HG03039 (cell line): ENCODE data around the gene CCDC57.
A peak's percentile ranks its signal among the peaks of the same experiment; 100 is the strongest.

ENCODE experiments used
- ATAC-seq: cut with Tn5 transposase; IDR thresholded peaks from one replicate; pipeline ENCODE4 v1.9.1; 2021; ENCODE audit warnings: mild to moderate bottlenecking, moderate library complexity; ENCODE audit not compliant: unreplicated experiment

Gene CCDC57

DNA sequence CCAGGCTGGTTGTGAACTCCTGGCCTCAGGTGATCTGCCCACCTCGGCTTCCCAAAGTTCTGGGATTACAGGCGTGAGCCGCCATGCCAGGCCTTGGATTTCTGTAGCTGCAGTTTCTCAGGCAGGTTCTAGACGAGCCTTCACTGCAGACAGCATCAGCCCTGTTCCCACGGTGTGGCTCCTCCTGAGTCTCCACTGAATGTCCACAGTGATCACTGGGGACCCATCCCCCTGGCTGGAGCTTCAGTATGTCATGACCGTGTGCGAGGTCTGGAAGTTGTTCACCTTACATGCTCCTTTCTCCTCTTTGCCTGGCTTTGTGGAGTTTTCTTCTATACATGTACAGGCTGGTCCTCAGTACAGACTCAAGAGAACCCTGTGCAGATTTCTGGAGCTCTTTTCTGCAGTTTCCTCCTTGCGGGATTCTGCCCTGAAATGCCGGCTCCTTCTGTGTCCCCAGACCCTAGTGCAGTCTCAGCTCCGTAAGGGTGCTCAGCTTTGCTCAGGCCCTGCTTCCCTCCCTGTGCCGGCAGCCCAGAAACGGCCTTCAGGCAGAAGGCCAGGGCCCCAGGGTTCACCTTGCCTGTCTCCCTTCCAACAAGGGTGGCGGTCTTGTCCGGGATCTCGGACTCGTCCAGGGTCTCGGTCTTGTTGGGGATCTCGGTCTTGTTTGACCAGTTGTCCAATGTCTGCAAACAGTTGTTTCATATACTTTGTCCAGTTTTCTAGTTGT lies 100.3 kb downstream of the CCDC57 start:
- ATAC-seq: no peak

- no peak for ATAC-seq
Measured at GRCh38 chr17:82110298-82110697, 102.3 kb downstream of the CCDC57 start.

GRCh38 chr17:82108961-82109475 lies 103.6 kb downstream of the CCDC57 start:
- no peak for ATAC-seq

GRCh38 chr17:82108496-82108945 lies 104.1 kb downstream of the CCDC57 start:
- ATAC-seq: no peak

DNA sequence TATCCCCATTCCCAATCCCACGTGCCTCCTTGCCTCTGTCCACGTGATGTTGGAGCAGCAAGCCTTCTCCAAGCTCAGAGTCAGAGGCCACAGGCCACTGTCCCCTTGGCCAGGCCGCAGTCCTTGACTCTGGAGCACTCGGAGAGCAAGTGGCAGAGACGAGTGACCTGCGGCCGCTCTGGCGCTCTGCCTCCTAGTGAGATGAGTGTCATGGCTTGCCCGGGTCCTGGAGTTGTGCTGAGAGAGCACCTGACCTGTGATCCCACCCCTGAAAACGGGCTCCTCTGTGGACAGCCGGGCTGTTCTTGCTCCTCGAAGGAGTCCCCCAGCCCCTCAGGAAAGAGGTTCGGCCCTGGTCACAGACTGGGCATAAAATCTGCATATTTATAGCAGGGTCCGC lies 104.6 kb downstream of the CCDC57 start:
- no peak for ATAC-seq

DNA sequence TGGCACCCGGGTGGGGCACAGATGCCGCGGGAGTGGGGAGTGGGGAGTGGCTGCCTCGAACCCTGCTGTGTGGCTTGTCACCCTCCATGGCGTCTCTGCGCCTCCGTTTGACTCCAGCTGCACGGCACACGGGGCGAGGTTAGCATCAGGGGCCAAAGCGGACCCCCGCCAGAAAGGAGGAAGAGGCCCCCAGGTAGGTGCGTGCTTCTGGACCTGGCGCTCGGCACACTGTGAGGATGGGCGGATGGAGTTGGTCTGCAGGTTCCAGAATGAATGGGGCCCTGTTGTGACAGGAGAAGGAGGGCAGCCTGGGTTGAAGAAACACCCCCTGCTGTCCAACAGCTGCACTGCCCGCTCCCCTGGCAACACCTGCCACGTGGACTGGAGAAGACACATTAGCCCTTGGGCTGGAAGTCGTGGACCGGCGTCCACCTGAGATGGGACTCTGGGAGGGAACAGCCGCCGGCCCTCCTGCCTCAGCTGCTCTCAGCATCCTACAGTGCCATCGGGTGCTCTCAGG lies 105.2 kb downstream of the CCDC57 start:
- no peak for ATAC-seq

DNA sequence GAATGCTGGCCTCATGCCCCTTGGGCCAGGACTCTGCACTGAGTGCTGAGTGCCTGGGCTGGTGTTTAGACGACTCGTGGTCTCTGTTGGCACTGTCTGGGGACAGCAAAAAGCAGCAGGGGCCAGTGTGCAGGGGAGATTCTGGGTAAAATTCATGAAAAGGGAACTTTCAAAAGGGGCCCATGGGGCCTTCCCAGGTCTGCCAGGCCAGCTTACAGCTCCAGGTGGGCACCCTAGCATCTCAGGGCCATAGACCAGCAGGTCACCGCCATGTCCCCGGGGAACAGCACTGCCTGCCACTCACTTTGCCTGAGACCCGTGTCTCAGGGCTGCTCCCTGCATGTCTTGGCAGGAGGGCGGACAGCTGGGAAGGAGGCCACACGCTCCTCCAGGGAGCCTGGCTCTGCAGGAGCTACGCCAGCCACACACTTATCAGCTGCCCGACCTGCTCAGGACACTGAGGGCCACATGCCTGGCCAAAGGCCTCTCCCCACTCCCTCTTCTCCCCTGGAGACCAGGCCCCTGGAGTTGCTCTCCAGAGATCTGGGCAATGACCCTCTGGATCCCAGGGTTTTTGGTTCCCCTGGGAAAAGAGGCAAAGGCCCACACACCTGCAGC lies 105.8 kb downstream of the CCDC57 start:
- no peak for ATAC-seq

GRCh38 chr17:82105882-82106687 lies 106.6 kb downstream of the CCDC57 start:
- peak; percentile 53 for ATAC-seq

- no peak for ATAC-seq
Measured at GRCh38 chr17:82105417-82105881, 107.2 kb downstream of the CCDC57 start.

GRCh38 chr17:82104797-82105416 lies 107.7 kb downstream of the CCDC57 start:
- no peak for ATAC-seq

DNA sequence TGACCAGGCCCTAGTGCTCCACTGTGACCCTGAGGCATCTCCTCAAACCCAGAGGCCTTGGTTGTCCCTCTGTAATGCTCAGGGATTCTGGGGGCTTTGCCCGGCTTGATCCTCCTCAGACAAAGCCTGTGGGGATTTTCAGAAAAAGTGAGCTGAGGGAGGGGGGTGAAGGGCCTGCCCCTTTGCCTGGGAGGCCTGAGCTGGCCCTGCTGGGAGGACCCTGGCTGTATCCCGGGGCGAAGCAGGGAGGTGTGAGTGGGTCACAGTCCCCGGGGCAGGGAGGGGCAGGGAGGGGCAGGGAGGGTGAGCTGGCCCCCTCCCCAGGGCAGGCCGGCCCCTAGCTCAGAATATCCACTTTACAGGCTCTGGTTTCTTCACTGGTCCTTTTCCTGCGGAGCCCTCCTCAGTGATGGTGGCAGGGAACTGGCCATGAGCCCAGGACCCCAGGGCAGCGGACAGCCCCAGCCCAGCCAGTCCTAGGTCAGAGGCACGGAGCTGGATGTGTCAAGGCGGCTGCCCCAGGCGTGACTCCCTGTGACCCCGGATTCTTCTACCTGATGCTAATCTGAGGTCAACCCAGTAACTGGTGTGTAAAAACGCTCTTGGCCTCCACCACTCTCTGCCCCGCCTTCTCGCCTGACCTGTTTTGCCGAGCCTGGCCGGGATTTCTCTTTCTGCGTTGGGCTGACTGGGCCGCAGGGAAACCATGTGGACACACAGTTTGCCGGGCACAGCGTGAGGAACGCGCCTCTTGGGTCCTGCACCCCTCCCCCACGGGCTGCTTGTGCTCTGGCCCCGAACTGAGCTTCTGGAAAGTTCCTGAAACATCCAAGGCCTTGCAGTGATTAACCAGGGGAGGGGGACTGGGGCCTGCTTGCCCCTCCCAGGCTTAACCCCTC lies 108.8 kb downstream of the CCDC57 start:
- no peak for ATAC-seq

DNA sequence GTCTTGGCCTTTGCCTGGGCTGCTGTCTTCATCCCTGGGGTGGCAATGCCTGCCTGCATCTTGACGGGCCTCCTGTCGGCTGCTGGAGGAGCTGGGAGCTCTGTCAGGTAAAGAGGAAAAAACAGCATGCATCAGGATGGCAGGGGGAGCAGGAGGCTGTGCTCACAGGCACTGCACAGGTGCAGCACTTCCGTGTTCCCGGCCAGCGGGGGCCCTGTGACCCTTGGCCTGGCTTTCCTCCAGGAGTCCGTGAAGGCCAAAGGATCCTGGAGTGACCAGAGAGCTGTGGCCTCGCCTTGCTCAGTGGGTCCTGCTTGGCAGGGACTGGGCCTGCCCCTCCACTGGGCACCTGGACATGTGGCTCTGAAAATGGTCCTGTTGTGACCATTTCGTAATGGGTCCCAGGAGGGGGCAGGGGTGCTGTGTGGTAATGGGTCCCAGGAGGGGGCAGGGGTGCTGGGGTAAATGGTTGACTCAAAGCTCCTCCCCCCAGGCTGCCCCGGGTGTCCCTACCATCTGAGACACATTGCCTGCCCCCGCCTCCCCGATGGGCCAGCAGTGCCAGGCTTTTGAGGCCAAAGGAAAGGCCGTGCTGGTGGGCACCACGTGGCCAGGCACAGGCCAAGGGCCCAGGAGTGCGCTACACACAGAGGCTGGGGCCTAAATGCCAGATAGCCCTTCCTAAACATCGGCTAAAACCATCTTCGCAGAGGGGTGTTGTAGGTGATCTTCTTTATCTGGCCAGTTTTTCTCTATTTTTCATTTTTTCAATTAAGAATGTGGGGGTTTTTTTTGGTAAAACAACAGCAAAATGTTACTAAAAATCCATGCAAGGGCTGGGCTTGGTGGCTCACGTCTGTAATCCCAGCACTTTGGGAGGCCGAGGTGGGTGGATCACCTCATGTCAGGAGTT lies 110.6 kb downstream of the CCDC57 start:
- ATAC-seq: no peak

- no peak for ATAC-seq
Measured at GRCh38 chr17:82101301-82101715, 111.3 kb downstream of the CCDC57 start.

DNA sequence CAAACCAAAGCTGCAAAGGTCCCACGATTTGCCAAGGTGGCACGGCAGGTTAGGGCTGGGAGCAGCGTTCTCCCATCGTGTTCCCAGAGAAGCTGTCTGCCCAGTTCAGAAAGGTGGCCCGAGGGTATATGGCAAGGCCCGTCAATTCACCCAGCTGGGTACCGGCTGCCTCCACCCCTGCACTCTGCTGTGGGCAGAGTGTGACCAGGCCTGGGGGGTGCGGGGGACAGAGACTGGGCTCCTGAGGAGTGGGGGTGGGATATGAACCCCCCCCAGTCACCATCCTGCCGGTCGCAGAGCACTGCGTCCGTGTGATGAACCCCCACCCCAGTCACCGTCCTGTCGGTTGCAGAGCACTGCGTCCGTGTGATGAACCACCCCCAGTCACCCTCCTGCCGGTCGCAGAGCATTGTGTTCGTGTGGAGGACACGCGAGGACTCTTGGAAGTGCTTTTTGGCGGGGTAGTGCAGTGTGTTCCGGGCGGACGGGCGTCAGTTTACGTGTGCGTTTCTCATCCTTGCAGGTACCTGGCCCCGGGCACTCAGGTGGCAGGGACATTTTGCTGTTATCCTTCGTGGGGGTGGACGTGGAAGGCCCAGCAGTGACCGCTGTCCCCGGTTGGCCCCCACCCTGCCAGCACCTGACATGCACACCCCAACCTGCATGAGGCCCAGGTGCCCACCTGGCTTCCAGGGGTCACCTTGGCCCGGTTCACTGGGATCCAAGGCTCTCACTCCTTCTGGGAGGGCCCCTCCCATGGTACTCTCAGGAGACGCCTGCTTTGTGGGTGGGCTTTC lies 111.9 kb downstream of the CCDC57 start:
- no peak for ATAC-seq

DNA sequence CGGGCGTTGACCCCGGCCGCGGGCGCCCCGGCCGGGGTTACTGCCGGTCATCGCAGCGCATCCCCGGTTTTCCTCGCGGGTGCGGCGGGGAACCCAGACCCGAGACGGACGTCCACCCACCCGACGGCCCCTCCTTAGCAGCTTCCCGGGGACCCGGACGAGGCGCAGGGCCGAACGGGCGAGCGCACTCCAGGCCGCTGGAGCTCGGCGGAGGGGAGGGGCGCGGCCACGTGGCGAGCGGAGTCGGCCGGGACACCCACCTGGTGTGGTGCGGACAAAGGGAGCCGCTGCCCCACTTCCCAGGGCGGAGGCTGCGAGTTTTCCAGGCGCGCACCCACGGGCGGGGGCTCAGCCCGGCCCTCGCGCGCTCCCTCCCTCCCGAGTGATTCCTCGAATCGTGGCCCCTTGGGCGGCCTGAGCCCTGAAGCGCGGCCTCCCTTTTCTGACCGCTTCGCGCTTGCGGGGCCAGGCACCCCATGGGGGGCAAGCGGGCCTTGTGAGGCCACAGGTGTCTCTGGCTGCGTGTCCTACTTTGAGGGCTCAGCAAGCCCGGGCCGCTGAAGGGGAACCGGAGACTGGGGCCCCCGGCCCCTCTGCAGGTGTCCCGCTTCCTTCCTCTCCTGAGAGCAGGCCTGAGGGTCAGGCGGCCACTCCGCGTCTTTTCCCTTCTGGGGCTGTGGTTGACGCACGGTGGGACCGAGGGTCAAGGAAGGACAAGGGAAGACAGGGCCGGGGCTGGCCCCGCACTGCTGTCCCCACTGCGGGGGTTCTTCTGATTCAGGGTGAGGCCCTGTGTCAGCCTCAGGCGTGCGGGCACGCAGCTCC lies 113.5 kb downstream of the CCDC57 start:
- ATAC-seq: peak; percentile 4

DNA sequence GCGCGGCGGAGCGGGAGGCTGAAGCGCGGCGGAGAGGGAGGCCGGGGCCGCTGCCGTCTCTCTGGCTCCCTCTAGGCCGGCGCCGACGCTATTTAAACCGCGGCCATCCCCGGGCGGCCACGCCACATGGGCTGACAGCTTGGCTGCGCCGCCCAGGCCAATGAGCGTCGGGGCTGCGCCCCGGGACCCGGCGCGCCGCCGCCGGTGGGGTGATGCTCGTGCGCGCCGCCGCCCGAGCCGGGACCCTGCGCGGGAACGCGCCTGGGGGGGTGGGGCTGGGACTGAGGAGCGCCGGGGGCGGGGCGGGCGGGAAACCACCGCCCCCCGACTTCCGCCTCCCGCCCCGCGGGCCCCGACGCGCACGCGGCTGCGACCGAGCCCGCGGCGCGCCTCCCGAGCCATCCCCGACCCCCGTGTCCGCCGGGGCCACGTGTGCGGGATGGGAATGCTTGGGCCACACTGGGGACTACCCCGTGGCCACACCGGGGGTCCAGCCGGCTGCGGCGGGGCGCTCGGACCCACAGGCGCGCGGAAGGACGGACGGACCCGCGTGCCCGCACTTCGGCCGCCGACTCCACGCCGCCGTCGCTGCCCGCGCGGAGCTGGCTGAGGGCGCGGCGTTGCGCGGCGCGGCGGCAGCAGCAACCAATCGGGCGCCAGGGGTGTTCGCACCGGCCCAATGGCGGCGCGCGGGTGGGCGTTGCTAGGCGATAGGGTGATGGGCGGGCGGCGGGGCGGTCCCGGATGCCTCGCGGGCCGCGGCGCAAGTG lies 114.3 kb downstream of the CCDC57 start, which contains the start of gene FASN:
FASN (minus strand) TSS at position 68 of the 770 bp plus-strand sequence. CDS start 1,791 bp downstream, outside the sequence.
- peak; percentile 59 for ATAC-seq
